Measurements from ENCODE around the gene B3GALNT2.

DNA sequence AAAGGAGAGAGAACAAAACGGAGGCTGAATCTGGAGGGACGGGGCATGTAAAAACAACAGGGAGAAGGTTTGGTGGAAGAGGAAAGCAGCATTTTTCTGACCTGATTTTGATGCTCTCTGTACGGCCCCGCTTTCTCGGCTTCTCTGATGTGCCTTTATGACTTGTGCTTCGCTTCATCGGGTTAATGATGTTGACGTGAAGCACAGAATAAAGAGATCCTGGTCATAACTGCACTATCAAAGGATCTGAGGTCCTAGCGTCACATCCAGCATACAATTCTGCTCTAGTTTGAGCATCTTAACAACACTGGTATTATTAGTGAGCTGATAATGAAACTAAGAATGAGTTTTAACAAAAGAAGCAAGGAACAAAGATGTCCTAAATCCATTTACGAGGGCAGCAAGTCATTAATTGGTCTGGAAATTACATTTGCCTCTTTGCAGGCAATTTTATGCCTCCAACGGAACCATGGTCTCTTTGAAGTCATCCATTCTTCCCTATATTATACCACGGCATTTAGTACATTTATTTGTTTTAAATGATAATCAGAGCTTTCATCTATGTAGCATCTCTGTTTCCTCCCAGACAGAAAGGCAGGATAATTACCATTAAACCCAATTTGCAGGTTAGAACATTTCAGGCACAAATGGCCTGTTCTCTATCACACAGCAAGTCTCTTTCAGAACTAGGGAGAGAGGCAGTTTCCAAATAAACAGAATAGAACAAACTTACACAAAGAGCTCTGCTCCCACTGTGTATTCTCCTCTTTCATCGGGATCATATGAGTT is 45.3 kb upstream of the B3GALNT2 start:
- TF ChIP-seq YY1 (IDR thresholded peaks at IDR 0.05; ENCODE audit: insufficient read depth, insufficient read length) = no peak
- TF ChIP-seq ZNF274 (IDR thresholded peaks at IDR 0.05; ENCODE audit: low read depth, low read length) = no peak

All from NT2/D1 (cell line).